AG09319 (cell line): Measurements from ENCODE around the gene RPTOR.

Experiments used
- DNase-seq: peaks from one replicate; pipeline ENCODE4 v3.0.0-alpha.2; 2010; ENCODE audit warnings: low read depth; ENCODE audit errors: extremely low read depth
- CTCF ChIP-seq: IDR thresholded peaks from 2 replicates; pipeline ENCODE4 v1.5.1; 2011; ENCODE audit warnings: low read depth, mild to moderate bottlenecking, inconsistent platforms, low read length, moderate library complexity

Gene RPTOR

GRCh38 chr17:80822021-80822699, 277.5 kb downstream of the RPTOR start:
- no peak for DNase-seq
- no peak for TF ChIP-seq CTCF

DNA sequence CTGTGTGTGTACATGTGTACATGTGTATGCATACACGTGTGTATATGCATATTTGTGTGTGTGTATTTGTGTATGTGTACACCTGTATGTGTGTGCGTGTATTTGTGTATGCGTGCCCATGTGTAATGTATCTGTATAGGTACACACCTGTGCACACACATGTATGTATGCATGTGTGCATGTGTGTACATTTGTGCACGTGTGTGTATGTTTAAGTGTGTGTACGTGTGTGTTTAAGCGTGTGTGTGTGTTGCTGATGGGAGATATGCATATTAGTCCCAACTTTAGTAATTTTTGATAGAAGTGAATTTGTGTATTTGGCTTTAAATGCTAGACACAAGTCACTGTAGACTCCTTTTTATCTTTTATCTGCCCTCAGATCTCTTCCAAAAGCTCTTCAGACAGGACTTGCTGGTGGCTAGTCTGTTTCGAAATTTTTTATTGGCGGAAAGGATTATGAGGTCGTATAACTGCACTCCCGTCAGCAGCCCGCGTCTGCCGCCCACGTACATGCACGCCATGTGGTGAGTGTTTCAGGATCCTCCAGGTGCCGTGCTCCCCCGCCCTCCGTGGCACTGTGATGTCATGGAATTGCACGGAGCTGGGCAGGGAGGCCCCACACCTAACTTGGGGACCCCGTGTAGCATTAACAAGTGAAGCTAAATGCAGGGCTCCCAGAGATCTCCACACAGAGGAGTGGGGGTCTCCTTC, 278.2 kb downstream of the RPTOR start:
- DNase-seq = no peak
- no peak for TF ChIP-seq CTCF

- no peak for TF ChIP-seq CTCF
- DNase-seq = no peak
Measured at GRCh38 chr17:80824549-80825470, 280.2 kb downstream of the RPTOR start.

- TF ChIP-seq CTCF = no peak
- no peak for DNase-seq
Measured at GRCh38 chr17:80825471-80826345, 281.1 kb downstream of the RPTOR start.

DNA sequence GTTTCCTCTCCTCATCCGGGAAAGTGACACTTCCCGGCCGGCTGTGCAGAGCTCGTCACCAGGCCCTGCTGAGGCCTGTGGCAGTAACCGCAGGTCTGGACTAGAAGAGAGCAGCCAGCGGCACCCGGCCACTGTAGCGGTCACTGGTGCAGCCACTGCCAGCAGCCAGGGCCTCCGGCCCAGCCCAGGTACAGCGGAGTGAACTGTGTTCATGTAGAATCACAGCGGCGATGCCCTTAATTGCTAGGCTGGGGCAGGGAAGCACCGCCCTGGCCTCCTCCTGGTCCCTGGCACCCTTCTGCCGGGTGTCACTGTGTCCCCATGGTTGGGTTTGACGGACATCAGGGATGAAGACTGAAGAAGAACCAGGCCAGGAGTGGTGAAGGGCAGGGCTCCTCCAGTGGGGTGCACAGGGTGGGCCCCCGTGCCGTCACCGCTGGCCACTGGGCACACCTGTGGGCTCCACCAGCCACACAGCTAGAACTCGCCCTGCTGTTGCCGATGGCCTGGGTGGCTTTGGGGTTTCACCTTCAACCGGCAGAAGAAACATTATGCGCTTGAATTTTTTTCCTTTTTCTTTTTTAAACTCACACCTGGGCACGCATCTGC, 281.8 kb downstream of the RPTOR start:
- no peak for TF ChIP-seq CTCF
- DNase-seq = no peak

DNA sequence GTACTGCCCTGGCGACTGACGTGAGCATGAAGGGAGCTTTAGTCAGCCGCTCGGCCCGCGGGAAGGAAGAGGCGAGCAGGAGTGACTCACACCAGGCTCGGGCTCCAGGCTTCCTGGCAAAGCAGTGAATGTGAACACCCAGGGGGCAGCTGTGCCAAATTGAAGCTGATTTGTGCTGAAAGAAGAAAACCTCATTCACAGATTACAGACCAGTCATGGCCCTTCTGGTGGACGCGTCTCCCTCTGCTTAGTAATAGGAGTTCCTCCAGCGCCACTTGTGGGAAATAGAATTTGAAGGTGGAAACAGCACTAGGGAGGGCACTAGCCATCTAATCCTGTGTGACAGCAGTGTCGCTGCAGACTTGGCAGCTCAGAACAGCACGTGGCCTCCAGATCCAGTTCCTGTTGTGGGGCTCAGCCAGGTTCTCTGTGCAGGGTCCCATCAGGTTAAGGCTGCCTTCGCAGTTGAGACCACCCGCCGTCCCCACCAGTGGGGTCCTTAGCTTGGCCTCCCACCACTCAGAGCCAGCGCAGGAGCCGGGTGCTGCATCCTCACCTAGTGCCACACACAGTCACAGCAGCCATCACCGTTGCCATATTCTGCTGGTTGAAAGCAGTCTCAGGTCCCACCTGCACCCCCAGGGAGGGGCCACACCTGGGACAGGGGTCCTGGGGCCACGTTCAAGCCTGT, 282.5 kb downstream of the RPTOR start:
- TF ChIP-seq CTCF = peak; percentile 28
- DNase-seq = peak; percentile 92
